GM21367 (cell line): ENCODE measurements around the gene FBRSL1.

Experiments used
- ATAC-seq: cut with Tn5 transposase; IDR thresholded peaks from one replicate; pipeline ENCODE4 v1.9.1; 2021; ENCODE audit not compliant: unreplicated experiment

FBRSL1 gene

GRCh38 chr12:132495629-132496357 is 5.8 kb downstream of the FBRSL1 start:
- ATAC-seq = no peak

GRCh38 chr12:132496358-132496669 is 6.4 kb downstream of the FBRSL1 start:
- ATAC-seq = no peak

- ATAC-seq = no peak
These were observed 6.8 kb downstream of the FBRSL1 start for GRCh38 chr12:132496710-132497109.

GRCh38 chr12:132497514-132498405 is 7.8 kb downstream of the FBRSL1 start:
- no peak for ATAC-seq

- ATAC-seq = no peak
These were observed 9.0 kb downstream of the FBRSL1 start for GRCh38 chr12:132498931-132499330.

- ATAC-seq = no peak
These were observed 10.3 kb downstream of the FBRSL1 start for GRCh38 chr12:132500142-132500855.

GRCh38 chr12:132500856-132501180 is 10.9 kb downstream of the FBRSL1 start:
- ATAC-seq = no peak

- no peak for ATAC-seq
These were observed 11.4 kb downstream of the FBRSL1 start for GRCh38 chr12:132501204-132501940.

- no peak for ATAC-seq
These were observed 12.4 kb downstream of the FBRSL1 start for GRCh38 chr12:132502149-132502881.

GRCh38 chr12:132502882-132503193 is 12.9 kb downstream of the FBRSL1 start:
- ATAC-seq = no peak

GRCh38 chr12:132503618-132504204 is 13.8 kb downstream of the FBRSL1 start:
- ATAC-seq = no peak

GRCh38 chr12:132505105-132505851 is 15.3 kb downstream of the FBRSL1 start:
- ATAC-seq = no peak

- no peak for ATAC-seq
These were observed 15.9 kb downstream of the FBRSL1 start for GRCh38 chr12:132505852-132506219.

GRCh38 chr12:132506328-132507160 is 16.6 kb downstream of the FBRSL1 start:
- peak; percentile 61 for ATAC-seq

- no peak for ATAC-seq
These were observed 17.2 kb downstream of the FBRSL1 start for GRCh38 chr12:132507161-132507538.

GRCh38 chr12:132507656-132508490 is 17.9 kb downstream of the FBRSL1 start:
- ATAC-seq = no peak

- ATAC-seq = no peak
These were observed 18.5 kb downstream of the FBRSL1 start for GRCh38 chr12:132508491-132508740.
